ENCODE results near the gene CCNB3.

DNA sequence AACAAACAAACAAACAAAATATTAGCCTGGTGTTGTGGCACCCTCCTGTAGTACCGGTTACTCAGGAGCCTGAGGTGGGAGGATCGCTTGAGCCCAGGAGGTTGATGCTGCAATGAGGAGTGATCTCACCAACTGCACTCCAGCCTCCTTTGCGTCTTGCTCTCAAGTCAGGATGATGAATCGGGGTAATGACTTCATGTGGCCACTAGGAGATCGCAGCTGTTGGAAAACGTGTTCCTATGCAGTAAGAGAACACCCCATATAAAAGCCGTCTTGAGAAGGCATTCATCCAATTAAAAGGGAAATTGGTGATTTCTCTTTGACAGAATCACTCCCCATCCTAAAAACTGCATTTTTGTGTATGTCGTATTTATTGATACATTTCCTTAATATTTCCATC is 6.9 kb downstream of the CCNB3 start:
- no peak for TF ChIP-seq FOXM1 (IDR thresholded peaks at IDR 0.05; ENCODE audit: borderline replicate concordance)
- no peak for TF ChIP-seq SP1 (IDR thresholded peaks at IDR 0.05)
- TF ChIP-seq LEF1 (IDR thresholded peaks at IDR 0.05; ENCODE audit: borderline replicate concordance): no peak
- TF ChIP-seq ELF4 (IDR thresholded peaks at IDR 0.05): no peak
- TF ChIP-seq FOXA1 (IDR thresholded peaks at IDR 0.05): no peak

All from HEK293T (cell line).